NOMO-1 (cell line): ENCODE data around the gene PHC2.
A peak's percentile ranks its signal among the peaks of the same experiment; 100 is the strongest.

Experiments
- DNase-seq, 2 experiments: peaks; one replicate each; lab custom pipeline; 2025; ENCODE audit not compliant: unreplicated experiment in 2 of 2; lab: John Stamatoyannopoulos, UW

PHC2 gene

DNA sequence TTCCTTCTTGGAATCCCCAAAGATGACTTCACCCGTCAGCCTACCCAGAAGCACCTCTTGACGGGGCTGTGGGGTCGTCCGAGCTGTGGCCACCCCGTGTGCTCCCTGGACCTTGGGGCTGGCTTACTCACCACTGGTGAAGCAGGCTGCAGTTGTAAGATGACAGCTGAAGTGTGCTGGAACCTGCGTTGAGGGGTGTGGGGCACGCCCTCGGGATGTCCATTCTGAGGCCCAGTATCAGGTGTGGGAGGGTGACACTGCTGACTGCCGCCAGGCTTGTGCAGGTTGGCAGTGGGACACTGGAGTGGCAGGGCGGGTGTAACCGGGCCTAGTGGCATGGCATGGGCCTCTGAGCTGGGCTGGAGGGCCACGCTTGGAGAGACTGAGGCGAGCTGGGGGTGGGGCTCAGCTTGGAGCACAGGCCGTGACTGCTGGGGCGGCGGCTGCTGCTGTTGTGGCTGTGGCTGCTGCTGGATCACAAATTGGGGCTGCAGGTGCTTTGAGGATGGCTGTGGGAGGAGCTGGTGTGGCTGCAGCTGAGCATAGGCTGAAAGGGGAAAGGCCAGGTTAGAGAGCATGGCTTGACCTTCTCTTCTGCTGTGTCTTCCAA, 76.1 kb downstream of the PHC2 start:
- no peak for DNase-seq

DNA sequence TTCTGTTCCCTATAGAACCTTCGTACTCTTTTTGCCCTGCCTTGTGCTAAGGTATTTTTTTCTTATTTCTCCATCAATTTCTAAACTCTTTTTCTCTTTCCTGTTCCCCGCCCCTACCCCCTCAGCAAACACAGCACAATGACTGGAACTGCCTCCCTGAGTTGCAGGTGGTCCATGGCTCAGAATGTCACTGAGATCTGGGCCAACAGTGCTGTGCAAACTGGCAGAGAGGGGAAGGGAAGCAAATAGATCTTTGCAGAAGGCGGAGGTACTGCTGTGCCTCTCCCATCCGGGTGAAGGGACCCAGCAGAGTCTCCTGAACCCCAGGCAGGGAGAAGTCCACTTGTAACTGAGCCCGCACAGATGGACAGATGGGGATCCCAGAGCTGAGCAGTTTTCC, 77.4 kb downstream of the PHC2 start:
- DNase-seq: no peak

DNA sequence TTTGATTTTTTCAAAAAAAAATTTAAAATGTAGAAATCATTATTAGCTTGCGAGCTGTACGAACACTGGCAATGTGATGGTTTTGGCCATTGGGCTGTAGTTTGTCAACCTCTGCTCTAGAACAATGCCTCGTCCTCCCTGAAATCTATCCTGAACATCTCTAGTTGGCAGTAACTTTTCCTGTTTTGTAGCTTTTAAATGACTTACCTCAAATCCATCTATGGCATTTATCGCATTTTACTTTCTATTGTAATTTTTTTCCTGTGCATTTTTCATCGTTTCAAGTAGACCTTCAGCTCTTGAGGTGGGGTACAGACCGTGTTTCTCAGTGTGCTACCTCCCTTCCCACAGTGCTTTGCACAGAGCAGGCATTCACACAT, 79.6 kb downstream of the PHC2 start:
- no peak for DNase-seq

- no peak for DNase-seq
These were observed 80.1 kb downstream of the PHC2 start for GRCh38 chr1:33350611-33351280.

- DNase-seq: peak; percentile 83 to 86
These were observed 80.9 kb downstream of the PHC2 start for GRCh38 chr1:33349778-33350610.

DNA sequence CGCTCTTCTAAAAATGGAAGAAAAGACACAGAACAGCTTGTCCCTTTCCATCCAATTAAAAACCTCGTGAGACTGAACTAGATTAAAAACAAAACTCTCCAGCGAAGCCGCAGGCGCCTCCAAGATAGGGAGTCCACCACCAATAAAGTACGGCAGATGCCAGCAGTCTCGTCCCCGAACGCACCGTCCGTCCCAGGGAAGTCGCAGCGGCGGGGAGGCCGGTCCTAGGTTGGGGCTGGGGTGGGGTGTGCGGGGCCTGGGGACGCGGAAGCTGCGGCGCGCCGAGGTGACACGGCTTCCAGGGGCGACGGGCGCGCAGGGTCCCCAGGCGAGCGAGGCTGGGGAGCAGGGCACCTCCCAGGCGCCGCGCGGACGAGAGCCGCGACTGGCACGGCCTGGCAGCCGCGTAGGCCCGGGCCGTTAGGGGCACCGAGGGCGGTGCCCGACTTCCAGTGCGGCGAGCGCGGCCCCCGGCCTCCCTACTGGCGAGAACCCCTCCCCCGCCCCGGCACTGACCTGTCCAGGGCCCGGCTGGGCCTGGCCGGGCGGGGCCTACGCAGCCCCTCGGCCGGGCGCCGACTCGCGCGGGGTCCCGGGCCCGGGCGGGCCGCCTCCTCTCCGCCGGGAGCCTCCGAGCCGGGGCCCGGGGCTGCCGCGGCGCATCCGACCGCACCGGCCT, 81.7 kb downstream of the PHC2 start:
- DNase-seq: peak; percentile 7 to 30

- no peak for DNase-seq
These were observed 82.2 kb downstream of the PHC2 start for GRCh38 chr1:33348676-33349080.

DNA sequence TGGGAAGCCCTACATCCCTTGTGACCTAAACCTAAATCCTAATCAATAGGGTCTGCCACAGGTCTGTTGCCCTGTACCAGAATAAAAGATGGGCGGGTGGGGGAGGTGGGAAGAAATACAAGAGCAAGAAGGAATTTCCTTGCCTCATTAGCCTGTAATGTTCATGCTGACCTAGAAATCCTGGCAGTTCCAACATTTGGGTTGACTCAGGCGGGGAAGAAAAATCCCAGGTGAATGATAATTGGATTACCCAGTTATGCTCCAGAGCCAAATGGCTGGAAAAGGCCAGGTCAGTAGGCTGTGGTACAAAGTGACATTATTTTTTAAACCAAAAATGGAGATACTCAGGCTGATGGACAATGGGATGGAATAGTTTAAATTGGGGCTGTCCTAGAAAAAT, 82.7 kb downstream of the PHC2 start:
- no peak for DNase-seq

GRCh38 chr1:33347650-33347992, 83.3 kb downstream of the PHC2 start:
- DNase-seq: no peak

GRCh38 chr1:33346927-33347649, 83.8 kb downstream of the PHC2 start:
- no peak for DNase-seq

DNA sequence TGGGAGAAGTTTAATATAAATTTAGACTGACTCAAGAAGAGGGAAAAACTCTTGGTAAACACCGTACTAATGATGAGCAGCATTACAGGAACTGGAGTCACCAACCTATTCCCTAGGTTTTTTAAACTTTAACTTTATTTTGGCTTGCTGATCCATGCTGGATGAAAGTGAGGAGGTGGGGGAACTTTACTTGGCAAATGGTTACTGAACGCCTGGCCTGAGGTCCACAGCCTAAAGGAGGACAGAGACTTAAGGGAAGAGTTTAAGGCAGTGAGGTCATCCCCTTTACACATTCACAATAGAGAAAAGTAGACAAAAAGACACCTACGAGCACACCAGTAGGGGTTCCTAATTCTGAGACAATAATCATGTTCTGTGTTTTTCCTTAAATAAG, 84.4 kb downstream of the PHC2 start:
- no peak for DNase-seq

- no peak for DNase-seq
These were observed 85.9 kb downstream of the PHC2 start for GRCh38 chr1:33344896-33345560.

DNA sequence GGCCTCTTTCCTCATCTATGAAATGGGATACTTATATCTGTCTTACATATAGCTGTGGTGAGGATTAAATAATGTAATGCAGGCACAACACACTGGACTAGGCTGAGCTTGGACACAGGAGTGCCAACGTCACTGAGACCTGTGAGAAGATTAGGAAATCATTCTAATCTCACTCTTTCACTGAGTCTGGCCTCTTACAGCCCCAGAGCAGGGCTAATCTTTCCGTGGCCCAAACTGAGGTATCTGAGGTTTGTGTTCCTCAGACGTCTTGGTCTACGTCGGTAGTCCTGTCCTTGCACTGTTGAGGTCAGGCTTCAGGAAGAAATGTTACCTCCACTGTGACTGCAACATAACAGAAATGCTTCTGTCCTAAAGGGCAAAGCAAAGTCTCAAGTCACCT, 87.4 kb downstream of the PHC2 start:
- DNase-seq: no peak

GRCh38 chr1:33342041-33342723, 88.7 kb downstream of the PHC2 start:
- DNase-seq: no peak

DNA sequence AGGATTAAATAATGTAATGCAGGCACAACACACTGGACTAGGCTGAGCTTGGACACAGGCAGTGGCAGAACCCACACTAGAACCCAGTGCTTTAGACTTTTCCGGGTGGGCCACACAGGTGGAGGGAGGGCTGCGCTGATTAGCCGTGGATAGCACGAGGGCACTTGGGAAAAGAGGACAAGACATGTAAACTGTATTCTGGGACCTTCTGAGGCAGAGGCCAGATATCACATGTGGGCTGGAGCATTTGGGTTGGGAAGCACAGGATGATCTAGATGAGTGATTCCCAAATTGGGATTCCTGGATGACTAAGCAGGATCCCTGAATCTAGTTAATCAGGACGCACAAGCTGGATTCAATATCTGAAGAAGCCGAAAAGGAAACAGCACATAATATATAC, 89.7 kb downstream of the PHC2 start:
- no peak for DNase-seq

DNA sequence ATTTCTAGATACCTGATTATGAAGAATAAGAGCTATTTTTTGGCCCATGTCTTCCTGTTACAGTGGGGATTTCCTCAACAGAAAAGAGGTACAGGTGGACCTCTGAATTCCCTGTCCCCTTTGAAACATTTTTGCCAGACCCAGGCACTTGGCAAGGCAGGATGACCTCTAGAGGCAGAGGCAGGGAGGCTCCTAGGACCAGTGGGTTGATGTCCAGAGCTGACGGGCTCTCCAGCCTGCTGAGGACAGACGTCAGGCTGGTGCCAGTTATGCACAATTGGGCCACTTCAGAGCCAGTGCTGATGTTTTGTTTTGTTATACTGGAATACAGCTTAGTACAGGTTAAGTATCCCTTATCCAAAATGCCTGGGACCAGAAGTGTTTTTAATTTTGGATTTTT, 91.5 kb downstream of the PHC2 start:
- DNase-seq: no peak

DNA sequence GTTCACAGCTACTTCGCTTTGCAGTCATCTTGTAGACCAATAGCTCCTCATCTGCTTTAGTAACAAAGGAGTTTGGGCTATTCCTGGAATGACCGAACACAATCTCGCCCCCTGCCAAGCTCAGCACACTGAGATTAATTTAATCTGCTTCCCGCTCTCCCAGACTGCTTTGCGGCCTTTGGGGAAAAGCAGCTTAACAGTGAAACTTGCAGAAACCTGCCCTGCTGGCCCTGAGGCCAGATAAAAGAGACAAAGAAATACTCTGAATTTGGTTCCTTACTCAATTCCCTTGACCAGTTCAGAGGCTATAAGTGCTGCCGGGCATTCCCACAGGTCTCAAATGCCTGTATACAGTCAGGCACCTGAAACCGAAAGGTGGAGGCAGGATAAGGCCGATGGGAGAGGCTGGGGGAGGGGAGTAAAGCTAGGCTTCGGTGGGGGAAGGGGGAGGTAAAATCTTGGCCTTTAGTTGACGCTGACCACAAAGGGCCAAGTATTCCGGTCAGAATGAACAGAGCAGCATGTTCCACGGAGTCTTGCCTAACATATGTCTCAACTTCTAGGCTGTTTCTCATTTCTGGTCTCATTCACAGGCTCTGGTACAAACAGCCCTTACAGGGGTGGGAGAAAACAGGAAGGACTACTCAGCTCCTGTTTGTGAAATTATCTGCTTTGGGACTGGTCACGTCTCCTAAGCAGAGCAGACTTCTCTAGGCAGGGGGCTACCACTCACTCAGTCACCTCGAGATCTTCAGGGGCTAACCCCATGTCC, 92.3 kb downstream of the PHC2 start:
- peak; percentile 80 to 97 for DNase-seq

DNA sequence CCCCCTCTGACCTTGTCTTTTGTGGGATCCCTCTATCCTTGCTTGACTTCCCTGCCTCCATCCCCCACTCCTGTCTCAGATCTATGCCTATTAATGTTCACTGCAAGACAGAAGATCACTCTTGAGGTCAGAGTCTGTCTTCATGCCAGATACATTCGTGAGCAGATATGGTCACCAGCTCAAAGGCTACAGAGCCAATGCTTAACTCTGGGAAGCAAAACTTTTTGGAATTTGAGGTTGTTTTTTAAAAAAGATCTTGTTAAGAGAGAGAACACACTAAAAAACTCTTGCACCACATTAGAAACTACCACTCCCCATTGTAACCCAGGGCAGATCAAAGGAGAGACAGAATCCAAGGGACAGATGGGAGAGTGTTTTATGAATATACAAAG, 92.9 kb downstream of the PHC2 start:
- DNase-seq: no peak

DNA sequence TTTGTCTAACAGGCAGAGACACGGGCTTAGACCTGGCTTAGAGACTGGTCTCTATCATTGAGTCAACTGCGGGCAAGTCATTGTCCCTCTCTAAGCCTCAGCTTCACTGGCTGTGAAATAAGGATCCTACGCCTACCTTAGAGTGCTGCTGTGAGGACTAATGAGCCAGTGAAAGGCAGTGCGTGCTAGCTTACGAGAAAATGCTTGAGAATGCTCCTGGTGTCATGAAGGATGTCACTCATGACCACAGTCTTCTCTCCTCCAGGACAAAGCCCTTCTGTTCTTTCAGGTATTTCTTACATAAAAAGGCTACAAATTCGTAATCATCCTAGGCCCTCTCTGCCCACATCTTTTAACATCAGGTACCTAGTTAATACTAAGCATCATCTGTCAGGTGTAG, 93.5 kb downstream of the PHC2 start:
- DNase-seq: no peak
